Activated CD4-positive, CD25-positive, alpha-beta regulatory T cell (primary cell): ENCODE results near the gene CAPSL.
"Not testable (repeated sequence)": the region's sequence is repeated elsewhere in the genome, so short reads cannot be mapped to it uniquely, and the experiment has no call there.

Experiments used
- DNase-seq, 4 experiments: peaks; one replicate each; lab custom pipeline; 2025; lab: John Stamatoyannopoulos, UW

The CAPSL gene

DNA sequence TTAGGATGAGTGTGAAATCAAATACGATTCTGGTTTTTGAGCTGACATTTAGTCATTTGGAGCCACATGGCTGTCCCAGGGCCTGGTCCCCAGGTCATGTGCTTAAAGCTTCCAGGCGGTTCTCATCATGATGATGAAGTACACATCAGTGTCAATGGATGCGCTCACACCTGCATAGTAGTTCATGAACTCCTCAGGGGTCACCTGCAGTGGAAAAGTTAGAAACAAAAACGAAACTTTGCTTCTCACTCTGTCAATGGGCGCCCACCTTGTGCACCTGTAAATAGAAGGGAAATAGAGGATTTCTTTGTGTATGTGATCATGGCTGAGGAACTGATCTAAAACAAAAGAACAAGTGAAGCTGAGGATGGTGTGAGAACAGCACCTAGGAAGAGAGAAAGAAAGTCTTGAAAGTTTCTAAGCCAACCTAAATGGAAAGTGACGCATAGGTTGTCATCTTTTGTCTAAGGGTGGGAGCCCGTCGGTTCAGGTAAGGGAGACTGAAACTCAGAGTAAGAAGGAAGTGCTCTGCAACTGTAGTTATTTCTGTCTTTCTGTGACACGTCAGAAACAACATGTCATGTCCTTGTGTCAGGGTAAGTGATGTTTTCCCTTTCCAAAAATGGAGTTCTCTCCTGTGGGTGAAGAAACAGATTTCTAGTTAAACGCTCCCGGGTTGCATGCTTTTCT lies 33.8 kb downstream of the CAPSL start:
- peak in 1 of 4 experiments; percentile 4 for DNase-seq

DNA sequence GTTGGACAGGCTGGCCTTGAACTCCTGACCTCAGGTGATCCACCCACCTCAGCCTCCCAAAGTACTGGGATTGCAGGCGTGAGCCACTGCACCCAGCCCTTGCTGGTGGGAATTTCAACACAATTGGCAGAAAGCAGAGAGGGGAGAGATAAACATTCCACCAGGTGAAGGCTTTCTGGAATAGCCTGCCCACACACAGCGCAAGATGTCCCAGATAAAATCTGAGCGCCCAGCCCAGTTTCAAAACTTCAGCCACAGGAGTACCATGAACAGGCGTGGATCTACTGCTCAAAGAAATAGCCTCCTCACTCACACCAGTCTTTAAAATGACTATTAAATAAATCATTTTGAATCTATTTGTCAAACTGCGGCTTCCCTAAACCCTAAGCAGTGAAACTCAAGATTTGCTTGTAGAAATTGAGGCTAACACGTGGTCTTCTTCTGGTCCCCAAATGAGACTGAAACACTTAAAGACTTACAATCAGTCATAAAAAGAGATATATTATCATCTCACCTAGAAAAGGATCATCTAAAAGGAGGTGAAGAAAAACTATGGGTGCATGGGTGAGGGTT lies 34.7 kb downstream of the CAPSL start:
- no peak for DNase-seq

DNA sequence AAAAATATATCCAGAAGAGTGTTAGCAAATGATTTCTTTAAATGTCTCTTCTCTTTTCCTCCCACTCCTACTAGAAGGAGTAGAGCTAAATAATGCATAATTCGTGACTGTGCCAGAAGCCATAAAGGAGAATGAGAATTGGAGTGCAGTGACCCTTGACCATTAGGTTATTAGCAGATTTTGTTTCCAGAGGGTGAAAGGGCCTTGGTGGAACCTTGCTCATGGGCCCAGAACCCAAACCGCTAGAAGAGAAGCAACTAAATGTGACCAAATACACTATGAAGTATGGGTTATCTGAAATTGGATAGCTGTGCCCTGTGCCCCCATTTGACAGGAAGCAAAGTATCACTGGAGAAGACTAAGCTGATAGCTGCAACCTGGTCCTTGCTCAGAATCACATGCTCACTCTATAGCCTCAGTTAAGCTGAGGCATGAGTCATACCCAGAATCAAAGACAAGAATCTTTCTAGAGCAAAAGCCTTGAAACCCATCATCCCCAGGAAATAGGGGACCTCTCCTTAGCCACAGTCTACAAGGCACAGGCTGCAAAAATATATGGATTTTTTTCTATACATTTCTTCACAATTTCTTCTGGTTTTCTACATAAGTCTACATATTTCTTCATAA lies 36.3 kb downstream of the CAPSL start:
- DNase-seq, result no peak

DNA sequence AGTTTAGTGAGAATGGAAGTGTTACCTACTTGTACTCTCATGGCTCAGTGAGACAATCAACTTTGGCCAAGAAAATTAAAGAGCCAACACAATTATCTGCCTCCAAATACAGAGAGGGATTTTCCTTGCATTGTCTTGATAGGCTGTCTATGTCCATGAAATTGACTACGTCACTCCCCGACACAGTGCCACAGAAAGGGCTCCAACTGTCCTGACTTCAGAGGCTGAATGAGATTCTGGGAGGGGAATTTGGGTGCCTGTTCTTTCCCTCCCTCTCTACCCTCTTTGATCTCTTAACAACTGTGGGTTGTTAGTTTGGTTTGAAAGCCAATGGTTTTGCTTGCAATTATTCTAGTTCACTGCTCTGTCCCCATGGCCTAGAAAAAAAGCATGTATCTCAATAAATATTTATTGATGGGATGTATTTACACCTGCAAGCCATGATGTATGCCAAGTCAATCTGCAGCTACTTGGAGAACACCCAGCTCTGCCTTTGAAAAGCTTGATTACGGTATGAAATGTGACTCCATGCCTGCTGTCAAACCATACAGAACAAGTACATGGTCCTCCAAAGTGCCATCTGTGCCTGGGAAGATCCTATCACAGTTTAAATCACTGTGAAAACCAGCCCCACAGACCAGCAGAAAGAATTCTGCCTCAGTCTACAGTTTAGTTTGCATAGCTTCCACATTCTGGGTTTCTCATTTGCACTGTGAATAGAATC lies 37.3 kb downstream of the CAPSL start:
- no peak for DNase-seq

DNA sequence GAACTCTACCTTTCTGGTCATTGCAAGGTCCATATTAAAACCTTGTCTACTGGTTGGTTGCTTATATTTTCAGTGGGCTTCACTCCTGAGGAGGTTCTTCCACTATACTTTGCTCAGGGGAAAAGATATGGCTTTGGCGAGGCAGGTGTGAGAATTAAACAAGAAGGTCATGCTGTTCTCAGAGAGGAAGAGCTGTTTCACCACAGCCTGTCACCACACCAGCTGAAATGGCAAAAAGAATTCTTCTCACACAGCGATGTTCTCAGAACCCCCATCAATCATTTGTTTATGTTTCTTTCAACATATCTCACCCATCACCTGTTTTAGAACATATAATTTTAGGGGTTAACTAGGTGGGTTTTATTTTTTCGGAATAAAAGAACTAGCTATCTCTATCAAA lies 38.6 kb downstream of the CAPSL start:
- no peak for DNase-seq

DNA sequence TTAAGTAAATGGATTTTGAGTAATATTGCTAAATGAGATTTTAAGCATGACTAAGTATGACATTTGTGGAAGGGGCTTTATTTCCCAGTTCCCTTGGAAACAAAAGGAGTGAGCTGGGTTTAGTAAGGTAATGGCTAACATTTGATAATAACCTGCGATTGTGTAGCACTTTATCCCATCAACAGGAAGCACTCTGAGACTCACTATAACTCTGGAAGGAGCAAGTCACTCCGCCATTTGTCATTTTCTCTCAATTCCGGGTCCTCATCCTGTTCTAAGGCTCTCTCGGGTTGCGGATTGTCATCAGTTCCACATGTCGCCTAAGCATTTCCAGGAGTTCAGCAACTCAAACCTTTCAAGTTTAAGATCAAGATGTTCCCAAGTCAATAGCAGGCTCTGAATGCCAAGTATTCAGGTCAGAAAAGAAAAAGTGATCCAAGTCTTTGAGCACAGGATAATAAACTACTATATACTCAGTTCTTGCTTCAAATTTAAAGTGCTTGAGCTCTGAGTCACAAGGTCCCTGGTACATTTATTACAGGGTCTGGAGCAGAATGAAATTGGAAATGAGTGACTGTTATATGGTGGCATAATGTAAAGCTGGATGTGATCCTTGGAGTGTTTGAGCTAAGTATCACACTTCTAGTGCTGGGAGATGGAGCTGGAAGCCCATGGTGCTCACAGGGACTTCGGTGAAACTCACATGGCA lies 39.3 kb downstream of the CAPSL start:
- DNase-seq, result no peak

DNA sequence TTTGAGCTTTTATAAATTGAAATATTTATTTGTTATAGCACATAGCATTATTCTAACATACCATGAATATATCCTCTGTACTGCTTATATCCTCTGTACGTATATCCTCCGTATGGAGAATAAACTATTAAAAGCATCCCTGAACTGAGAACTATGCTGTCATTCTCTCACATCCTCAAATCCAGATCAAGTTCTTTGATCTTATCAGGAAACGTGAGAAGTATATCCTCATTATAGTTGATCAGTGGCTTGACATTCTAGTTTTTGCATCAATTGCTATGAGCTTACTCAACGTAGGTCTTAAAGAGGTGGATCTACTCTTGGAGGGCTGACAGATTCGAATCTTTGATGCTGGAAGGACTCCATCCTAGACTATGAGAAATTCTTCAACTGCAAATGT lies 44.3 kb downstream of the CAPSL start:
- DNase-seq, result no peak

DNA sequence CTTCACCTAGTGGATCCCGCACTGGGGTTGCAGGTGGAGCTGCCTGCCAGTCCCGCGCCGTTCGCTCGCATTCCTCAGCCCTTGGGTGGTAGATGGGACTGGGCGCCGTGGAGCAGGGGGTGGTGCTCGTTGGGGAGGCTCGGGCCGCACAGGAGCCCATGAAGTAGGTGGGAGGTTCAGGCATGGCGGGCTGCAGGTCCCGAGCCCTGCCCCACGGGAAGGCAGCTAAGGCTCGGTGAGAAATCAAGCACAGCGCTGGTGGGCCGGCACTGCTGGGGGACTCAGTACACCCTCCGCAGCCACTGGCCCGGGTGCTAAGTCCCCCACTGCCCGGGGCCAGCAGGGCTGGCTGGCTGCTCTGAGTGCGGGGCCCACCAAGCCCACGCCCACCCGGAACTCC lies 45.6 kb downstream of the CAPSL start:
- not testable (repeated sequence) for DNase-seq

DNA sequence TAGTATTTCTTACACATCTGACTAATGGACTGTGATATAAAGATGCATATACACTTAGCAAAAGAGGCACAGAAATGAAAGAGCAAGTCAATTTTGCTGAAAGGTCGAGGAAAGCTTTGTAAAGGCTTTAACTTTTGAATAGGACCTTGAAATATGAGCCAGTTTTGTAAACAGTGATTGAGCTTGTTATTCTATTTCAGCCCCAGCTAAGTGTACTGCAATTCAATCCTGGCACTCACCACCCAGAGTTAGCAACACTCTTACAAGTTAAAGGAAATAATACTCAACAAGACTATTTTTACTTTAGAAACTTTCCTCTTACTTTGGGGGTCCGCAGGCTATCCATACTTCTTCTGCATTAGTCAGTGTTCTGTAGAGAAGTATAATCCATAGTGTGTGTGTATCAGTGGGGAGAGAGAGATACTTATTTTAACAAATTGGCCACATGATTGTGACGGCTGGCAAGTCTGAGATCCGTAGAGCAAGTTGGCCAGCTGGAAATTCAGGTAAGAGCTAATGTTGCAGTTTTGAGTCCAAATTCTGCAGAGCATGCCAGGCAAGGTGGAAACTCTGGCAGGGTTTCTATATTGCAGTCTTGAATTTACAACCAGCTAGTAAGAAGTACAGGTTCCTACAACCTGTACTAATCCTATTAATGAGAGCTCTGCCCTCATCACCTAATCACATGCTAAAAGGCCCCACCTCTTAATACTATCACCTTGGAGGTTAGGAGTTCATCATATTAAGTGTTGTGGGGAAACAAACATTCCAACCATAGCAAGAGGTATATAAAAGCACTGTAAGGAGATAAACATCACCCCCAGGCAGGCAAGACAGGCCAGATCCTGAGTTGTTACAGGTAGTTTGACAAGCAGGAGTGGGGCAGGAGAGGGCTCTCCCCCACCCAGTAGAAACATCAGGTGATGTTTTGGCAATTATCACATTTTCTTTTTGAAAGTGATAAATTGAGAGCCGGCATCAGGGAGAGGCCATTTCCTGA lies 48.1 kb downstream of the CAPSL start:
- no peak for DNase-seq

DNA sequence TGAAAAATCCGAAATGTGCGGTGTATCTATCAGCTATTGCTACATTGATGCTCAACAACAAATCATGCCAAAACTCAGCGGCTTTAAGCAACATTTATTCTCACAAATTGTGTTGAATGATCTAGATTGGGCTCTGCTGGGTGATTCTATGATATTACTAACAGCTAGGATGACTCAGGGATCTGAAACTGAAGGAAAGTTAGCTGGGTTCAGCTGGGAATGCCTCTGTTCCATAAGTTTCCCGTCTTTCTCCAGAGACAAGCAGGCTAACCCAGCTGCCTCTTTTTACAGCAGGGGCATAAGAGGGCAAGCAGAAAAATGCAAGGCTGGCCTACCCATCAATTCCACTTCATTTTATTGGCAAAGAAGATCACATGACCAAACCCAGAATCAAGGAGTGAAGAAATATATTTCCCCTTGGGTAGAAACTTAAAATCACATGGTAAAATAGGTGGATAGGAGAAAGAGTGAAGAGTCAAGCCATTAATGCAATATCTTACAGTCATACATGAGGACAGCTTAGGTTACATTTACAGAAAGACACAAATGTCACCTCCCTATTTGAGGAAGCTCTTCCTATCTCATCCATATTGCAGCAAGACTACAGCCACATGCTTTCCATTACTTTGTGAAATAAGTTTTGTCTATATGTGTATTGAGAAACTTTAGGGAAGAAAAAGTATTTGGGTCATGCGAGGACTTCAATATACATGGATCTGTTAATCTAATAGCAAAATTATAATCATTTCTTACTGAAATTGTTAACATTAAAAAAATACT lies 50.9 kb downstream of the CAPSL start:
- no peak for DNase-seq

DNA sequence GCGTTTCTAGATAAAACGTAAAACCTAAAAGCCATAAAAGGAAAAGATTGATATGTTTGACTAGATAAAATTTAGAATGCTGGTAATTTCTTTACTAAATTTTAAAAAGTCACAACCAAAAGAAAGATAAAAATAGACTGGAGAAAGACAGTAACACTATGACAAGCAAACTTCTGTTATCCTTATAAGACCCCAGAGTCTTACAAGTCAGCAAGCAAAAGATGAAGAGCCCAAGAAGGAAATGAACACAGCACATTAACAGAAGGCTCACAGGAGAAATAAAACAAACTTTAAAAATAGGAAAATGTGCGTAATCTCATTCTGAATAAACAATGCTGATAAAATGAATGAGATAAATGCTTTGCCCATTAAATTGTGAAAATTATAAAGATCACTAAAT lies 52.0 kb downstream of the CAPSL start:
- no peak for DNase-seq

DNA sequence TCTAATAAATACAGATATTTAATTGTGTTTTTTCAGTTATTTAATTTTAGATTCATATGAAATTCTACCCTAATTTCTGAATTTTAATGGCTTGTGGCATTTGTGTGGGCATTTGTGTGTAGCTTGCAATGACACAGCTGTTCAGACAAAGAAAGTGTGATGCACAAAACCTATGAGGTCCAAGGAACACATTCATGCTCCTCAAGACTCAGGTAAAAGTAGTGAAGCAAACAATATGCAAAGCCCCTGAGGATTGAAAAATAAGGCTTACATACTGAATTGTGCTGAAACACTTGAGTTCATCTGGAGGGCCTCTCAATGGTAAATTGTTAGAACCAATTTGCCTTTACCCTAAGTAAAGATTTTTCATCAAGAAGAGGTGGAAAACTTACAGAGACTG lies 53.6 kb downstream of the CAPSL start:
- no peak for DNase-seq

DNA sequence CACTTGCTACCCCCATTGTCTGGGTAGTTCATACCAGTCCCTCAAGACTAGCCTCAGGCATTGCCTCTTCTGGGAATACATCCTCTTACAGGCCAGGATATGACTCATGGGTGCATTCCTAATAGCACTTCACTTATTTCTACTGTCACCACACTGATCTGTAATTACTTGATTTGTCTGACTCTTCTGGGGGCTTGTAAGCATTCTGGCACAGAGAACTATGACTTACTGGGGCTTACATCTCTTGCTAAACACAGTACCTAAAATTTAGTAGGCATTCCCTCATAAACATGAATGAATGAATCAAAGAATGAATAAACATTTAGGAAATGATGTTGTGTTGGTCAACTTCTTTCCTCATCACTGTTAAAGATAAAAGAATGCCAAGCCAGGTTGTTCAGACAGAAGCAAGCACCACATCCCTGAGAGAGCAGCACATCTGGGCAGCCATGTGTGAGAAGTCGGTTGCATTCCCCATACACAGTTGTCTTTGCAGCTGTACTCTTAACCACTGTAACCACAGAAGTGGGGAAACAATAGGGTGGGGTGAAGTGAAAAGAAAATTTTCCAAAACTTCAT lies 54.1 kb downstream of the CAPSL start:
- no peak for DNase-seq

DNA sequence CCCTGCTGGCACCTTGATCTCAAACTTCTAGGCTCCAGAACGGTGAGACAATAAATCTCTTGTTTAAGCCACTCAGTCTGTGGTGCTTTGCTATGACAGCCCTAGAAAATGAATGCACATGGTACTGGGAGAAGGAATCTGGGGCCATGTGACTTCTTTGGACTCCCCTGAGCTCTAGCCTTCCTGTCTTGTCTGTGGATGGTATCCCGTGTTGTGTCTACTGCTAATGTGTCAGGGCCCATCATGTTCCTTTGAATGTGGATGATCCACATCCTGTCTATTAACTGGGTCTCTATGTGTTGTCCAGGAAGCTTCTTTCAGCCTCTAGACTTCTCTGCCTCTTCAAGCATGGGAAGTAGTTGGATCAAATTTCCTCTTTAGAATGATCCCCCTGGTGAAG lies 56.7 kb downstream of the CAPSL start:
- DNase-seq, result no peak

DNA sequence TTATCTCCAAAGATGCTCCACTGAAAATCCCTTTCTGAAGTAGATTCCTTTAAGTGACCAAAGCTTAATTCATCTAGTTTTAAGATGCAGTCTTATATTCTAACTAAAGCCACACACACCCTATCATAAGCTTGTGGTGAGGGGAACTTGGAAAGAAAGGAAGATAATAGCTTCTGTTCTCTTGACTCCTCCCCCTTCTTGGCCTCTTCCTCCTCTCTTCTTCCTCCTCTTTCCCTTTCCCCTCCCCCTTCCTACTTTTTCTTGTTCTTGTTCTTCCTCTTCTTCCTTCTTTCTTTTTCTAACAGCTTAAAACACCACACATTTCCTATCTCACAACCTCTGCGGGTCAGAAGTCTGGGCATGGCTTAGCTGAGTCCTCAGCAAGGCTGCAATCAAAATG lies 58.3 kb downstream of the CAPSL start:
- DNase-seq, result no peak

DNA sequence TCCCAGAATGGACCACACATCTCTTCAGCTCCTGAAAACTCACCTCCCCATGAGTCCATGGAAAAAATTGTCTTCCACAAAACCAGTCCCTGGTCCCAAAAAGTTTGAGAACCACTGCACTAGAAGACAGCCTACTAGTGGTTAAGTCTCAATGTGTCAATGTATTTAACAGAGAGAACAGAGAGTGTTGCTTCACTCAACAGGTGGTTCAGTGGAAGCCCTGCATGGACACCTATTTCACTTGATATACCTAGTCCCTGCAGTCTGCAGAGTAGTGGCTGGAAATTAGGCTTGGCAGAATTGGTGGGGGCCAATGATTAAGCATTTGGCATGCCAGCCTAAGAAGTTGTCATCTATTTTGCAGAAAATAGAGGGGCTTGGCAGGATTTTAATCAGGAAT lies 58.8 kb downstream of the CAPSL start:
- no peak for DNase-seq

DNA sequence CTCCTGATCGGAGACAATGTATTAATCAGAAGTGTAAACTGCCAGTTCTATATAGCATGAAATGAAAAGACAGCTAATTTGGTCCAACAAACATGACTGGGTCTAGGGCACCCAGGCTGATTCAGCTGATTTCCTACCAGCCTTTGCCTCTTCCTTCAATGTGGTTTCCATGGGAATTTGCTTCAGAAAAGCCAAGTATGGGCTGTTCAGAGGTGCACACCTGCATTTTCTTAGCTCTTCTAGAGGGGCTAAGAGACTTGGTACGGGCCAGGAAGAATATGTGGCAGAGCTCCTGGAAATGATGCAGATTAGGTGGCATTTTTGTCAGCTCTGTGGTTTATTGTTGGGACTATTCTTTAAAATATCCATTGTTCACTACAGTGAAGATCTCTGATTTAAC lies 59.3 kb downstream of the CAPSL start:
- no peak for DNase-seq

DNA sequence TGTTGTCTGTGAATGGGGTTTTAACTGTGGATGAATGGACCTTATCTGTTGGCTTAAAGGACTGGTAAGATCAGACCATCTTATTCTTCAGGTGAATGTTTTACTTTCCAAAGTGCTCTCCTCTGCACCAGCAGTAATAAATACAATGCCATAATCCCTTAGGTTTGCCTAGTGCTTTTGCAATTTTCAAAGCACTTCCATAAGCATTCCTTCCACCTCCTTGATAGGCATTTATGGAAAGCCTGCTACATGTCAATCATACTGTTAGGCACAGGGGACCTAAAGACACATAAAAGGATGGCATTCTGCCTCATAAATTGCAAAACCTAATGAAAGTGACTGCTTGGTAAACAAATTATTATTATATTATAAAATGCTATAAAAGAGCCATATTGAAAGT lies 60.3 kb downstream of the CAPSL start:
- no peak for DNase-seq

DNA sequence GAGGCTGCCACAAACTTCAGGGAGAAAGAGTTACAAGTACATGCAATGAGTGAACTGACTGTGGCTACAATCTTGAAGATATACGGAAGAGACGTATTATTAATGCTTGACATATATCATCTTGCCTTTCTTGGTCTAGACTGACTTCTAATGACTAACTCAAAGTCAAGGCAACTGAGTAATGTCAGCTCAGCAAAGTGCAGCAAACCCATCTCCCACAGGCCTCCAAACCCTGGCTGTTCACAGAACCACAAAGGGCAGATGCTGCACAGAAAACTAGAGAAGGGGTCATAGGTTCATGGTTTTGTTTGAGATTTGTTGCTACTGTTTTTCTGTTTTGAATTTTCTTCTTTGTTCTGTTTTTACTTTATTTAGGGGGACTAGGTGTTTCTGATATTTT lies 60.8 kb downstream of the CAPSL start:
- no peak for DNase-seq

DNA sequence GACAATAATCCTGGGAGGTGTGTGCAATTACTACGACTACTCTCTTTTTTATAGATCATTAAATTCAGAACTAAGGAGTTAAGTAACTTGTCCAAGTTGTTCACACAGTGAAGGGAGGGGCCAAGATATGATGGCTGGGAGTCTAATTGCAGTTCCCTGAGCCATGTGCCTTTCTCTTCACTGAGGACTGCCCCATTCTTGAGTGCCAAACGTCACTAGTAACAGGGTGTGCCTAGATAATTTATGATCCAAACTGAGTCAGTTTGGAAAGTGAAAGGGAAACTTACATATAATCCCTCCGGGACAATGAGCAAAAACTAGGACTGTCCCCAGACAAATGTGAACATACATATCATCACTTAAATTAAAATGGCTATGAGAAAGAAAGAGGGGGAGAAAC lies 61.5 kb downstream of the CAPSL start:
- no peak for DNase-seq
